ENCODE data around the gene DNAJC24.

GRCh38 chr11:31450841-31451240 is 81.2 kb downstream of the DNAJC24 start:
- TF ChIP-seq SP1 (IDR thresholded peaks at IDR 0.05; ENCODE audit: low read depth) (no peak), POLR2A (IDR thresholded peaks at IDR 0.05; ENCODE audit: borderline replicate concordance, extremely low read depth, insufficient read depth, insufficient read length) (no peak), REST (IDR thresholded peaks at IDR 0.05; ENCODE audit: low read depth) (no peak), CTCF (IDR thresholded peaks at IDR 0.05 in 2 of 3, conservative IDR thresholded peaks at IDR 0.05 in 1 of 3; ENCODE audit: borderline replicate concordance in 1 of 3, insufficient read depth in 1 of 3, low read depth in 2 of 3, low read length in 2 of 3) (no peak), POLR2AphosphoS5 (IDR thresholded peaks at IDR 0.05; ENCODE audit: low read depth, low read length) (no peak), RAD21 (IDR thresholded peaks at IDR 0.05; ENCODE audit: low read depth) (no peak), TCF7L2 (IDR thresholded peaks at IDR 0.05; ENCODE audit: borderline replicate concordance, extremely low read depth, insufficient read depth, insufficient read length) (no peak), EZH2 (IDR thresholded peaks at IDR 0.05) (no peak), ZBTB33 (IDR thresholded peaks at IDR 0.05; ENCODE audit: extremely low read depth, insufficient replicate concordance, low read length) (no peak), JUND (IDR thresholded peaks at IDR 0.05) (no peak), CEBPB (IDR thresholded peaks at IDR 0.05; ENCODE audit: low read depth) (no peak), EGR1 (IDR thresholded peaks at IDR 0.05; ENCODE audit: low read depth) (no peak), YY1 (IDR thresholded peaks at IDR 0.05; ENCODE audit: extremely low read depth, insufficient replicate concordance, low read depth, low read length) (no peak), FOSL1 (IDR thresholded peaks at IDR 0.05; ENCODE audit: low read depth) (no peak)
